Measurements from ENCODE around the gene TMEM239. TPM values are rescaled to one million over a fixed set of nuclear protein-coding genes. Genes with fewer than 3 reads are reported as not detected.
"Not testable (repeated sequence)": the region's sequence is repeated elsewhere in the genome, so short reads cannot be mapped to it uniquely, and the experiment has no call there.

TMEM239 gene
- total RNA-seq, 1 donor, result 0.43 TPM

- DNase-seq (ENCODE audit: low read depth), result no peak
- no peak overlapping the region for H3K4me3 ChIP-seq (ENCODE audit: low read depth, low read length)
- no peak for TF ChIP-seq CTCF (IDR thresholded peaks at IDR 0.05; ENCODE audit: insufficient read depth, low read depth, low read length)
Measured at GRCh38 chr20:2805689-2806350, 10.3 kb upstream of the TMEM239 start.

- H3K4me3 ChIP-seq (ENCODE audit: low read depth, low read length), result no peak overlapping the region
- DNase-seq (ENCODE audit: low read depth), result no peak
- no peak for TF ChIP-seq CTCF (IDR thresholded peaks at IDR 0.05; ENCODE audit: insufficient read depth, low read depth, low read length)
Measured at GRCh38 chr20:2806351-2806701, 9.8 kb upstream of the TMEM239 start.

GRCh38 chr20:2807019-2807418 is 9.1 kb upstream of the TMEM239 start:
- no peak for TF ChIP-seq CTCF (IDR thresholded peaks at IDR 0.05; ENCODE audit: insufficient read depth, low read depth, low read length)
- no peak for DNase-seq (ENCODE audit: low read depth)
- H3K4me3 ChIP-seq (ENCODE audit: low read depth, low read length), result no peak overlapping the region

GRCh38 chr20:2807929-2808328 is 8.2 kb upstream of the TMEM239 start:
- not testable (repeated sequence) for DNase-seq (ENCODE audit: low read depth); H3K4me3 ChIP-seq (ENCODE audit: low read depth, low read length)

- TF ChIP-seq CTCF (IDR thresholded peaks at IDR 0.05; ENCODE audit: insufficient read depth, low read depth, low read length), result no peak
- no peak overlapping the region for H3K4me3 ChIP-seq (ENCODE audit: low read depth, low read length)
- no peak for DNase-seq (ENCODE audit: low read depth)
Measured at GRCh38 chr20:2809690-2810089, 6.5 kb upstream of the TMEM239 start.

GRCh38 chr20:2812189-2812588 is 4.0 kb upstream of the TMEM239 start:
- no peak for TF ChIP-seq CTCF (IDR thresholded peaks at IDR 0.05; ENCODE audit: insufficient read depth, low read depth, low read length)
- DNase-seq (ENCODE audit: low read depth), result no peak
- H3K4me3 ChIP-seq (ENCODE audit: low read depth, low read length), result no peak overlapping the region

- no peak for TF ChIP-seq CTCF (IDR thresholded peaks at IDR 0.05; ENCODE audit: insufficient read depth, low read depth, low read length)
- H3K4me3 ChIP-seq (ENCODE audit: low read depth, low read length), result no peak overlapping the region
- DNase-seq (ENCODE audit: low read depth), result no peak
Measured at GRCh38 chr20:2814076-2814475, 2.1 kb upstream of the TMEM239 start.

Measured in fibroblast of villous mesenchyme (primary cell).